Thymus (tissue), 11 donors: ENCODE measurements around the gene GLRA3. TPM values are rescaled to one million over a fixed set of nuclear protein-coding genes. Genes with fewer than 3 reads are reported as not detected.

ENCODE experiments used
- DNase-seq, 9 donors: peaks; one replicate each; pipeline ENCODE4 v3.0.0-alpha.2; 2013; ENCODE audit warnings: low spot score in 9 of 9, low read depth in 6 of 9, missing footprints in 1 of 9
- H3K27ac ChIP-seq, 2 donors: one replicate each; pipeline ENCODE4 v1.5.1; 2013; ENCODE audit warnings: control low read depth in 1 of 2, low read depth in 1 of 2, low read length in 1 of 2, mild to moderate bottlenecking in 1 of 2, moderate library complexity in 1 of 2
- H3K27me3 ChIP-seq, 2 donors: one replicate each; pipeline ENCODE4 v1.5.1; 2013; ENCODE audit warnings: low read length in 1 of 2; ENCODE audit not compliant: control insufficient read depth in 2 of 2, insufficient read depth in 1 of 2
- H3K36me3 ChIP-seq, 2 donors: one replicate each; pipeline ENCODE4 v1.5.1; 2013; ENCODE audit warnings: low read length in 1 of 2, mild to moderate bottlenecking in 1 of 2, moderate library complexity in 1 of 2; ENCODE audit not compliant: control insufficient read depth in 2 of 2, insufficient read depth in 2 of 2
- H3K4me1 ChIP-seq, 2 donors: one replicate each; pipeline ENCODE4 v1.5.1; 2013; ENCODE audit warnings: low read length in 2 of 2; ENCODE audit not compliant: control insufficient read depth in 2 of 2, insufficient read depth in 2 of 2
- H3K4me3 ChIP-seq, 2 donors: one replicate each; pipeline ENCODE4 v1.5.1; 2013; ENCODE audit warnings: low read length in 2 of 2, control low read depth in 1 of 2, mild to moderate bottlenecking in 1 of 2
- H3K9me3 ChIP-seq, 2 donors: one replicate each; pipeline ENCODE4 v1.5.1; 2013; ENCODE audit warnings: low read length in 1 of 2, mild to moderate bottlenecking in 1 of 2; ENCODE audit not compliant: control insufficient read depth in 2 of 2, insufficient read depth in 1 of 2
- WGBS: extraction: QIAGEN DNeasy Blood & Tissue Kit; methylation state at CpG from one replicate; pipeline ENCODE4 v1.1.7; 2013; 5-methylcytosine and 5-hydroxymethylcytosine counted together
- polyA plus RNA-seq: library from polyadenylated mRNA; stranded (reverse); fragments of 200-250 nt; gene quantifications from one replicate; pipeline ENCODE4 v1.2.3, GENCODE V29; 2013
- total RNA-seq: library from RNA; stranded (reverse); fragments of 120-200 nt; gene quantifications from one replicate; pipeline ENCODE4 v1.2.4, GENCODE V29; 2013
- donor health status: healthy.

Gene GLRA3
- total and polyA plus RNA-seq, 2 donors = 0.05 TPM

- H3K4me1 ChIP-seq = no peaks in the 10 kb centered on the region
- H3K27ac ChIP-seq = no peak overlapping the region
- H3K27me3 ChIP-seq = peaks cover 0 to under 1% of the 10 kb centered on the region in 2 donors
- no peak overlapping the region for H3K4me3 ChIP-seq
- WGBS = 94% methylated on average over 2 of the region's 2 CpGs
- no peaks in the 10 kb centered on the region for H3K36me3 ChIP-seq
- DNase-seq = no peak
- H3K9me3 ChIP-seq = no peaks in the 10 kb centered on the region
These were observed 5.4 kb upstream of the GLRA3 start for GRCh38 chr4:174834477-174834876.

- peaks cover 2 to 3% of the 10 kb centered on the region in 2 donors for H3K4me1 ChIP-seq
- peaks cover 0 to 6% of the 10 kb centered on the region in 2 donors for H3K27me3 ChIP-seq
- H3K36me3 ChIP-seq = no peaks in the 10 kb centered on the region
- H3K9me3 ChIP-seq = no peaks in the 10 kb centered on the region
- H3K27ac ChIP-seq = no peak overlapping the region
- no peak overlapping the region for H3K4me3 ChIP-seq
- DNase-seq = no peak
These were observed 2.4 kb downstream of the GLRA3 start for GRCh38 chr4:174826660-174827059.

- Histone ChIP-seq H3K27me3 (no peaks in the 10 kb centered on the region), H3K36me3 (no peaks in the 10 kb centered on the region), H3K4me1 (no peaks in the 10 kb centered on the region), H3K4me3 (no peak overlapping the region), H3K27ac (no peak overlapping the region), H3K9me3 (no peaks in the 10 kb centered on the region)
- 96% methylated on average over 3 of the region's 3 CpGs for WGBS
- no peak for DNase-seq
These were observed 13.8 kb downstream of the GLRA3 start for GRCh38 chr4:174815282-174815681.

- no peaks in the 10 kb centered on the region for H3K9me3 ChIP-seq
- WGBS = 93% methylated on average over 2 of the region's 2 CpGs
- H3K27me3 ChIP-seq = no peaks in the 10 kb centered on the region
- no peaks in the 10 kb centered on the region for H3K4me1 ChIP-seq
- no peak for DNase-seq
- H3K4me3 ChIP-seq = no peak overlapping the region
- H3K27ac ChIP-seq = no peak overlapping the region
- H3K36me3 ChIP-seq = no peaks in the 10 kb centered on the region
These were observed 15.8 kb downstream of the GLRA3 start for GRCh38 chr4:174813292-174813691.

- WGBS = 60% methylated on average over 2 of the region's 2 CpGs
- Histone ChIP-seq H3K9me3 (no peaks in the 10 kb centered on the region), H3K27ac (no peak overlapping the region), H3K27me3 (no peaks in the 10 kb centered on the region), H3K4me3 (no peak overlapping the region), H3K36me3 (no peaks in the 10 kb centered on the region), H3K4me1 (no peaks in the 10 kb centered on the region)
- no peak for DNase-seq
These were observed 18.2 kb downstream of the GLRA3 start for GRCh38 chr4:174810834-174811233.

- Histone ChIP-seq H3K27ac (no peak overlapping the region), H3K27me3 (no peaks in the 10 kb centered on the region), H3K4me1 (no peaks in the 10 kb centered on the region), H3K36me3 (no peaks in the 10 kb centered on the region), H3K9me3 (no peaks in the 10 kb centered on the region), H3K4me3 (no peak overlapping the region)
- WGBS = 88% methylated on average over 5 of the region's 5 CpGs
- DNase-seq = no peak
These were observed 20.2 kb downstream of the GLRA3 start for GRCh38 chr4:174808836-174809235.

GRCh38 chr4:174808119-174808518 is 20.9 kb downstream of the GLRA3 start:
- no peak for DNase-seq
- no peak overlapping the region for H3K27ac ChIP-seq
- no peaks in the 10 kb centered on the region for H3K9me3 ChIP-seq
- H3K27me3 ChIP-seq = no peaks in the 10 kb centered on the region
- no peak overlapping the region for H3K4me3 ChIP-seq
- H3K4me1 ChIP-seq = no peaks in the 10 kb centered on the region
- WGBS = 92% methylated on average over 2 of the region's 2 CpGs
- H3K36me3 ChIP-seq = no peaks in the 10 kb centered on the region

GRCh38 chr4:174805746-174806145 is 23.3 kb downstream of the GLRA3 start:
- Histone ChIP-seq H3K27ac (no peak overlapping the region), H3K4me1 (no peaks in the 10 kb centered on the region), H3K4me3 (no peak overlapping the region), H3K36me3 (no peaks in the 10 kb centered on the region), H3K9me3 (no peaks in the 10 kb centered on the region), H3K27me3 (no peaks in the 10 kb centered on the region)
- DNase-seq = no peak
- WGBS = 94% methylated on average over 1 of the region's 1 CpG

GRCh38 chr4:174794543-174795094 is 34.4 kb downstream of the GLRA3 start:
- no peaks in the 10 kb centered on the region for H3K9me3 ChIP-seq
- H3K4me1 ChIP-seq = no peaks in the 10 kb centered on the region
- H3K36me3 ChIP-seq = no peaks in the 10 kb centered on the region
- H3K4me3 ChIP-seq = no peak overlapping the region
- WGBS = 88% methylated on average over 3 of the region's 3 CpGs
- DNase-seq = no peak
- H3K27me3 ChIP-seq = no peaks in the 10 kb centered on the region
- H3K27ac ChIP-seq = no peak overlapping the region

- H3K27ac ChIP-seq = no peak overlapping the region
- H3K4me1 ChIP-seq = no peaks in the 10 kb centered on the region
- no peak for DNase-seq
- no peaks in the 10 kb centered on the region for H3K9me3 ChIP-seq
- no peaks in the 10 kb centered on the region for H3K36me3 ChIP-seq
- H3K27me3 ChIP-seq = no peaks in the 10 kb centered on the region
- no peak overlapping the region for H3K4me3 ChIP-seq
These were observed 39.4 kb downstream of the GLRA3 start for GRCh38 chr4:174789657-174790056.
